GM21390 (cell line): ENCODE measurements around the gene NLRP7.

Experiments
- ATAC-seq: cut with Tn5 transposase; IDR thresholded peaks from one replicate; pipeline ENCODE4 v1.9.1; 2021; ENCODE audit not compliant: unreplicated experiment

NLRP7 gene

DNA sequence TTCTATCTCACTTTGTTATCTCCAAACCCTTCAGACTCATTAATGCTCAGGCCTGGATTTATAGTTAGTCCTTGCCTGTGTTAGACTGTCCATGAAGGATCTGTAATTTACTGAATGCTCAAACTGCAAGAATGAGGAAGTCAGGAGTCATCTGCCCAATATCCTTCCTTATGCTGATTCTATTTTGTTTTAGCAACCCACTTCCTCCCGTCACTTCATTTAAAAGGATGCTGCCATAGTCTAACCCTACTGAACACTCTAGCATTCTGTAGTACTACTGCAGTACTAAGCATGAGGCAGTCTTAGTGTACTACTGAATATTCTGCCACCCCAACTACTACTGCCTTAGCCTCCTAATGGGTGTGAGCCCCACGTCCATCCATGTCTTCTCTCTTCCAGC is 71.8 kb downstream of the NLRP7 start:
- ATAC-seq: no peak

DNA sequence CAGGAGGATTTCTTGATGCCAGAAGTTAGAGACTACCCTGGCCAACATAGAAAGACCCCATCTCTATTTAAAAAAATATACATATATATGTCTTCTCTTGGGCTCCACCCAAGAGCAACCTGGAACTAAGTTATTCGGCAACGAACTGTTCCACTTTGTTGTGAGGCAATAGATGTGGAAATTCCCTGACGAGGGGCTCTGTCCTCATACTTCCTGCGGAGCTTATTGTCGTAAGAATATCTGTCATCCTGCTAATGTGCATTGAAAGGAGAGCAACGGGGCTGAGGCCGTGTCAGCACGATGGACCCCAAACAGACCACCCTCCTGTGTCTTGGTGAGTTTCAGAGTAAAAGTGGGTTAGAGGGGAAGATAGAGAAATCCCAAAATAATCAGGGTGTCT is 73.3 kb downstream of the NLRP7 start, which contains the start of gene FCAR:
TSS of gene FCAR (plus strand) at position 246 of the 400 bp plus-strand sequence. CDS start at position 301, 55 bp downstream.
- no peak for ATAC-seq
